HG02623 (cell line): ENCODE measurements around the gene CDHR3.
"Not testable (repeated sequence)": the region's sequence is repeated elsewhere in the genome, so short reads cannot be mapped to it uniquely, and the experiment has no call there.

Source experiments
- ATAC-seq: cut with Tn5 transposase; IDR thresholded peaks from one replicate; pipeline ENCODE4 v1.9.1; 2021; ENCODE audit warnings: moderate library complexity; ENCODE audit not compliant: unreplicated experiment

The CDHR3 gene

GRCh38 chr7:105990727-105991453, 27.8 kb downstream of the CDHR3 start:
- no peak for ATAC-seq

DNA sequence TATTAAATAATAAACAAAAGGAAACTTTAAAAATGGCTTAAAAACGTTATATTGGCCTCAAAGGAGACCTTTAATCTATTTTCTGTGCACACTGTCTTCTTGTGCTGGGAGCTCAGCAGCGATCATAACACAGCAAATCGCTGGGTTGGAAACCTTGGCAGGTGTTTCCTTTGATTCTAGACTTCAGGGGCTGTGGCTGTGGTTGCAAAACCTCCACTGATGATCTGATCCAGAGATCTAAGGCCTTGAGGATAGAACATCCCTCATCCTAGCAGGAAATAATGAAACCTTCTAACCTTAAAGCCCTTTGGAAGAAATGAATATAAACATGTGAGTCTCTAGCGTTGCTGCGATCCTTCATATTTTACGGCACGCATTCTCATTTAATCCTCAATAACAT, 29.8 kb downstream of the CDHR3 start:
- ATAC-seq, result no peak

GRCh38 chr7:105996860-105997737, 34.0 kb downstream of the CDHR3 start:
- ATAC-seq, result no peak

- ATAC-seq, result no peak
Observed at GRCh38 chr7:105999256-105999655, 36.2 kb downstream of the CDHR3 start.

GRCh38 chr7:106001196-106001595, 38.1 kb downstream of the CDHR3 start:
- no peak for ATAC-seq

GRCh38 chr7:106001886-106002285, 38.8 kb downstream of the CDHR3 start:
- no peak for ATAC-seq

DNA sequence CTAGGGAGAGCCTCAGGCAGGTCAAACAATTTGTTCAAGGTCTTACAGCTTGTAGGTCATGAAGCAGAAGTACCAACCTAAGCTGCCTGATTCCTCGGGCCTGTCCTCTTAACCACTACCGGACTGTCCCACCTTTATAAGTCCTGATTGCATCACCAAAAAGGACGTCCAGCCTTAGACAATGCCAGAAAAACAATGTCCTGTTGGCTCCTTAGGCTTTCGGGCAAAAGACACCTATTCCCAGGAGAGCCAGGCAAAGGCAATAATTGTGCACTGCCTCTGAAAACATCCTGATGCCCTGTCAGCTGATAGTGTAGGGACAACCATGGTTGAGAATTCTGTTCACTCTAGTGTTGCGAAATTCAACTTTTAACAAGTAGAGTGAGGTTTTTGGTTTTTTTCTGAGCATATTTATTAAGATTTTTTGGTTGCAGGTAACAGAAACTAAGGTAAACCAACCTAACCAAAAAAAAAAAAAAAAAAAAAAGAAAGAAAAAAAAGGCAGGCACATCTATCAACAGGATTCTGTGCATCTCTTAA, 40.5 kb downstream of the CDHR3 start:
- ATAC-seq, result no peak

- no peak for ATAC-seq
Observed at GRCh38 chr7:106006906-106007305, 43.8 kb downstream of the CDHR3 start.

- ATAC-seq, result not testable (repeated sequence)
Observed at GRCh38 chr7:106007796-106008195, 44.7 kb downstream of the CDHR3 start.

DNA sequence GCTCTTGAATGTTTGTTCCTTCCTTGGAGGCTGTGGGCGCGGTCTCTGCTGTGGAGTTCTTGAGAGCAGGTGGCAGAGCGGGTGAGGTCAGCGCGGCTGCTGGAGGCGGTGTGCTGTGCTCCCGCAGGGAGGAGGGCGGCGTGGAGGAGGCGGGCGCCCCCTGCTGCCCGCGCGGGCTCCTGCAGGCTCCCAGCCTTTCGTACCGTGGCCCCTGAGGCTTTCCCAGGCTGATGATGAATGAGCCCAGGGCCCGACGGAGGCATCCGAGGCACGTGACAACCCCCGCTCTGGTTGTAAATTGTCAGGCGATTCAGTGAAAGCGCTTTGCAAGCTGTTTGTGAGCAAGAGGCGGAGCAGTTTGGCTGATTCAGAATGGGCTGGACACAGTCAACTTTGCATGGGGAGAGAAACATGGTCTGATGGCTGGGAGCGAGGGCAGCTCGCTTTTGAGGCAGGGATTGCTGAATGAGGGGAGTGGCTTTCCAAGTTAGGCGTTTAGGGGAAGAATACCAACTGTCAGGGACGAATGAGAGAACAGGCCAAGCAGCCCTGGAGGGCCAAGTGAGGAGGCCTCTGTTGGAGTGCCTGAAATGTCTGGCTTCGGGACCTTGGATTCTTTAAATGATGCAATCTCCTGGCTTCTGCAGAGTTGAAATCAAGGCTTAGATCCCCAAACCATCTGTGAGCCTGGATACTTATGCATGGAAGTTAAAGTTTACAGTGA, 46.6 kb downstream of the CDHR3 start:
- peak; percentile 79 for ATAC-seq

- ATAC-seq, result no peak
Observed at GRCh38 chr7:106010331-106010730, 47.3 kb downstream of the CDHR3 start.

GRCh38 chr7:106010866-106011265, 47.8 kb downstream of the CDHR3 start:
- ATAC-seq, result no peak

GRCh38 chr7:106012184-106012583, 49.1 kb downstream of the CDHR3 start:
- no peak for ATAC-seq

- ATAC-seq, result no peak
Observed at GRCh38 chr7:106012935-106013439, 49.9 kb downstream of the CDHR3 start.

DNA sequence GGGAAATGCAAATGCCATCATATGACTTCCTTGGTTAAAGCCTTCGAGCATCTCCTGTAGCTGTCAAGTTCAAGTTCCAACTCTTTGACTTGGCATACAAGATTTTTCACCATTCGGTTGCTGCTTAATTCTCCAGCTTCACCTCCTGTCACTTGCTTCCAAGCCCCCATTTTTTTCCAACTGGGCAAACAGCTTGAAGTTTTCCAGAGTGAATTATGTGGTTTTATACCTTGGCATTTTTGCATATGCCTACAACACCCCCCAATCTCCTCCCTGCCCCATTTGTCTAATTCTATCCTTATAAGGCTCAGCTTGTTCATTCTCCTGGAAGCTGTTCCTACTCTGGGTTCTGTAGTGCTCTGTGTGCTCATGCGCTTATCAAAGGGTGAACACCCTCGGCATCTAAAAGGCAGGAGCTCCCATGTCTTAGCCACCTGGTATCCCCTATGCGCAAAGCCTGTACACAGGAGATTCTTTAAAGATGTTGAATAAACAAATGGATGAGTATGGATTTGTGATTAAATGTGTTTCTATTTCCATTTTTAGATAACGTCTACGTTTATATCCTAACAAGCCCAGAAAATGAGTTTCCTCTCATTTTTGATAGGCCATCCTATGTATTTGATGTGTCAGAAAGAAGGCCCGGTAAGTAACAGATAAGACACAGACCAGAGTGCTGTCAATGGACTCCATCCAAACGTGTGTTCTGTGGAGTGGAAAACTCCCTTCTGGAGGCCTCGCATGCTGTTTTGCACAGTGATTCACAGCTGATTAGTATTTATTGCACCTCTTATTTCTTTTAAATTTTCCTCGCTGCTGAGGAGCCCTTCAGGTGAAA, 52.5 kb downstream of the CDHR3 start:
- no peak for ATAC-seq

DNA sequence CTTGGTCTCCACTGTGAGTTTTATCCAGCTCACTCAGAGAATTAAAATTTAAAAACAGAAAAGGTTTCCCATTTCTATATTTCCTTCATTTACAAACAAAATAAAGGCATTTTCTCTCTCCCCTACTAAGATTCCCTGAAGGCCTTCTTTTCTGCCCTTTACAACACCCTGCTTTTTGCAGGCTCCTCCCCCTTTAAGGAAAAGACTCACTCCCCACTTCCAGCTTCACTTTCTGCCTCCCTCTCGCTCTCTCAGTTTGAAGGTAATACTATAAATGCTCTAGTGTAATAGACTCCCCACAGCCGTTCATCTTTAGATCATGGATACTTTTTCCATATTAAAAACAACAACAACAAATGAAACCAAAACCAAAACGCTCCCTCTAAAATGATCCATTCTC, 53.3 kb downstream of the CDHR3 start:
- no peak for ATAC-seq

DNA sequence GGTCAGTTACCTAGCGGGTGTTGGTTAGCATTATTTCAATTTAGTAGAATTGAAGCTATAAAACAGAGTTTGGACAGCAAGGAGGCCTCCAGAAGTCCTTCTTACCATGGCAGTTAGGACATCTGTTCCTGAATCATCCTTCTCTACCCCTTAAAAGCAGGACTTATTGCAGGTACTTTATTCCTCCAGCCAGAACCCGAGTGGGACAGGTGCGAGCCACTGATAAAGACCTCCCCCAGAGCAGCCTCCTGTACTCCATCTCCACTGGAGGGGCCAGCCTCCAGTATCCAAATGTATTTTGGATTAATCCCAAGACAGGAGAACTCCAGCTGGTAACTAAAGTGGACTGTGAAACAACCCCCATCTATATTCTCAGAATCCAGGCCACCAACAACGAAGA, 54.6 kb downstream of the CDHR3 start:
- ATAC-seq, result no peak

- ATAC-seq, result no peak
Observed at GRCh38 chr7:106018566-106019469, 55.8 kb downstream of the CDHR3 start.

- ATAC-seq, result no peak
Observed at GRCh38 chr7:106019470-106019820, 56.4 kb downstream of the CDHR3 start.
